HL-60 (cell line): Measurements from ENCODE around the gene RELT.

ENCODE experiments used
- DNase-seq, 2 experiments: peaks; one replicate each; pipeline ENCODE4 v3.0.0-alpha.2; 2010 to 2020; ENCODE audit warnings: low read depth in 1 of 2, low spot score in 1 of 2
- H3K27ac ChIP-seq: fragments of 250-450 bp; sonication (Bioruptor Pico); replicated peaks from 2 replicates; pipeline ENCODE4 v1.5.1; 2020; ENCODE audit warnings: mild to moderate bottlenecking, moderate library complexity
- H3K27me3 ChIP-seq: fragments of 250-450 bp; sonication (Bioruptor Pico); 2 replicates; pipeline ENCODE4 v1.5.1; 2021; ENCODE audit warnings: mild to moderate bottlenecking, moderate library complexity; ENCODE audit not compliant: insufficient read depth, poor library complexity, severe bottlenecking
- H3K4me3 ChIP-seq: replicated peaks from 2 replicates; pipeline ENCODE4 v1.5.1; 2011; ENCODE audit warnings: mild to moderate bottlenecking, control low read depth, low read length; ENCODE audit not compliant: insufficient read depth
- CTCF ChIP-seq: IDR thresholded peaks from one replicate; pipeline ENCODE4 v1.5.1; 2011; ENCODE audit warnings: low read length, control low read depth, inconsistent platforms; ENCODE audit not compliant: insufficient read depth
- GABPA ChIP-seq: IDR thresholded peaks from 2 replicates; pipeline ENCODE4 v1.6.1; 2012; ENCODE audit warnings: low read depth
- POLR2AphosphoS5 ChIP-seq: IDR thresholded peaks from 2 replicates; pipeline ENCODE4 v1.6.1; 2012; ENCODE audit warnings: low read depth
- REST ChIP-seq: IDR thresholded peaks from 2 replicates; pipeline ENCODE4 v1.6.1; 2012; ENCODE audit warnings: low read depth; ENCODE audit not compliant: insufficient replicate concordance
- SPI1 ChIP-seq: IDR thresholded peaks from 2 replicates; pipeline ENCODE4 v1.6.1; 2012; ENCODE audit warnings: low read depth, mild to moderate bottlenecking, borderline replicate concordance

The RELT gene

GRCh38 chr11:73346186-73346935 lies 29.8 kb upstream of the RELT start:
- TF ChIP-seq POLR2AphosphoS5 = no peak
- Histone ChIP-seq H3K27me3 (no peaks in the 10 kb centered on the region), H3K27ac (no peak overlapping the region), H3K4me3 (no peak overlapping the region)
- DNase-seq = no peak

- TF ChIP-seq GABPA = no peak
- TF ChIP-seq REST = no peak
- no peak for TF ChIP-seq POLR2AphosphoS5
- no peak for TF ChIP-seq CTCF
- TF ChIP-seq SPI1 = no peak
- Histone ChIP-seq H3K4me3 (no peak overlapping the region), H3K27ac (no peak overlapping the region), H3K27me3 (no peaks in the 10 kb centered on the region)
- DNase-seq = no peak
Observed at GRCh38 chr11:73347067-73347466, 29.1 kb upstream of the RELT start.

- no peaks in the 10 kb centered on the region for H3K27me3 ChIP-seq
- TF ChIP-seq REST (no peak), POLR2AphosphoS5 (no peak), CTCF (no peak), SPI1 (no peak), GABPA (no peak)
- DNase-seq = no peak
- no peak overlapping the region for H3K27ac ChIP-seq
- no peak overlapping the region for H3K4me3 ChIP-seq
Observed at GRCh38 chr11:73348838-73349237, 27.4 kb upstream of the RELT start.

- H3K27me3 ChIP-seq = no peaks in the 10 kb centered on the region
- no peak overlapping the region for H3K4me3 ChIP-seq
- H3K27ac ChIP-seq = no peak overlapping the region
- no peak for TF ChIP-seq GABPA
- no peak for DNase-seq
Observed at GRCh38 chr11:73349633-73350032, 26.6 kb upstream of the RELT start.

- TF ChIP-seq CTCF (peak; percentile 97), GABPA (no peak)
Observed at GRCh38 chr11:73350908-73351636, 25.1 kb upstream of the RELT start.

More at GRCh38 chr11:73350908-73351636, 25.1 kb upstream of the RELT start:
- peak; percentile 72 to 80 for DNase-seq
- no peak overlapping the region for H3K27ac ChIP-seq
- no peaks in the 10 kb centered on the region for H3K27me3 ChIP-seq
- H3K4me3 ChIP-seq = no peak overlapping the region
